Kidney epithelial cell (primary cell): Measurements from ENCODE around the gene RHBDL2. TPM values are rescaled to one million over a fixed set of nuclear protein-coding genes. Genes with fewer than 3 reads are reported as not detected.

Experiments used
- DNase-seq: peaks from one replicate; pipeline ENCODE4 v3.0.0-alpha.2; 2010; ENCODE audit warnings: low read depth
- H3K27me3 ChIP-seq: 2 replicates; pipeline ENCODE4 v1.6.0; 2011; ENCODE audit warnings: low read length; ENCODE audit not compliant: control insufficient read depth, insufficient read depth
- H3K36me3 ChIP-seq: 2 replicates; pipeline ENCODE4 v1.5.1; 2011; ENCODE audit warnings: low read length; ENCODE audit not compliant: control insufficient read depth, insufficient read depth
- H3K4me3 ChIP-seq: 2 replicates; pipeline ENCODE4 v1.5.1; 2011; ENCODE audit warnings: low read depth, mild to moderate bottlenecking, control low read depth, low read length
- total RNA-seq: library from RNA; depleted of rRNA; stranded (reverse); fragments of >200 nt; gene quantifications from 2 replicates; pipeline ENCODE4 v1.2.3, GENCODE V29; 2015
- TF ChIP-seq, protein P1 (sequence below): IDR thresholded peaks from 2 replicates; pipeline ENCODE4 v1.5.1; 2011; ENCODE audit warnings: mild to moderate bottlenecking, moderate library complexity, low read length, control low read depth, inconsistent platforms; ENCODE audit not compliant: insufficient read depth, poor library complexity, severe bottlenecking

The RHBDL2 gene
- total RNA-seq, 1 donor from 2014 or later, result not detected

DNA sequence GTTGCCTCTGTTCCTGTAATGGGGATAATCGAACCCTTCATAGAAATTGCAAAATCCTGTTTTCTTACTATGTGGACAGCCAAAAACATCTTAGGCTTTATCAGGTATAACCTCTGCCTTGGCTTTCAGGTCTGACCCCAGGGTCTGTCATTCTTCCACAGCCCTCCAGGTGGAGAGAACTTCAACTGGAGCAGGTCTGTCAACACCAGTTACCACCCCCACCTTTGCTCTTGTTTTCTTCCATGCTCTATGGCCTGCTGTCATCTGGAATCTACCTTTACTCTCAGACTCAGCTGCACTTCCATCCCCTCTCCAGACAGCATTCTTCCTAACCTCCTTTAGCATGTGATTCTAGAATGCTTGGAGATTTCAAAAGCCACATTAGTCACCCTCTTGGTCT is 49.9 kb downstream of the RHBDL2 start:
- TF ChIP-seq, protein P1, sequence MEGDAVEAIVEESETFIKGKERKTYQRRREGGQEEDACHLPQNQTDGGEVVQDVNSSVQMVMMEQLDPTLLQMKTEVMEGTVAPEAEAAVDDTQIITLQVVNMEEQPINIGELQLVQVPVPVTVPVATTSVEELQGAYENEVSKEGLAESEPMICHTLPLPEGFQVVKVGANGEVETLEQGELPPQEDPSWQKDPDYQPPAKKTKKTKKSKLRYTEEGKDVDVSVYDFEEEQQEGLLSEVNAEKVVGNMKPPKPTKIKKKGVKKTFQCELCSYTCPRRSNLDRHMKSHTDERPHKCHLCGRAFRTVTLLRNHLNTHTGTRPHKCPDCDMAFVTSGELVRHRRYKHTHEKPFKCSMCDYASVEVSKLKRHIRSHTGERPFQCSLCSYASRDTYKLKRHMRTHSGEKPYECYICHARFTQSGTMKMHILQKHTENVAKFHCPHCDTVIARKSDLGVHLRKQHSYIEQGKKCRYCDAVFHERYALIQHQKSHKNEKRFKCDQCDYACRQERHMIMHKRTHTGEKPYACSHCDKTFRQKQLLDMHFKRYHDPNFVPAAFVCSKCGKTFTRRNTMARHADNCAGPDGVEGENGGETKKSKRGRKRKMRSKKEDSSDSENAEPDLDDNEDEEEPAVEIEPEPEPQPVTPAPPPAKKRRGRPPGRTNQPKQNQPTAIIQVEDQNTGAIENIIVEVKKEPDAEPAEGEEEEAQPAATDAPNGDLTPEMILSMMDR, result peak; percentile 12

DNA sequence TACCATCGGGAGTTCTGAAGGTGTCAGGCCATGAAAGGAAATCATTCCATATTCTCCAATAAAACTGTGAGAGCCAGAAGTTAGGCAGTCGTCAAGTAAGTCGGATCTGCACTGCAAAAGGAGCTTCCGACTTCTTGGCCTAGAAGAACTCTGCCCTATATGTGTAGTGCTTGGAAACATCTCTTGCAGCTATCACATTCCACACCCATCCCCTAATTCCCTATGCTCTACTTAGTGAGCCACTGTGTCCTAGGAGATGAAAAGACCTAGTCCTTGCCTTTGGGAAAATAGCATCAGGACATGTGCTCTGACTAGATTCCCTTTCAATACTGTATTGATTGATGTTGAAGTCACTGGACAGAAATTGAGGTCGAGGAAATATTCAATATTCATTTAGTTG is 52.0 kb downstream of the RHBDL2 start:
- no peaks in the 10 kb centered on the region for H3K36me3 ChIP-seq
- no peak overlapping the region for H3K4me3 ChIP-seq
- TF ChIP-seq, protein P1, result no peak
- H3K27me3 ChIP-seq, result no peaks in the 10 kb centered on the region
- no peak for DNase-seq

More for the DNA sequence above, 49.9 kb downstream of the RHBDL2 start:
- Histone ChIP-seq H3K27me3 (no peaks in the 10 kb centered on the region), H3K36me3 (no peaks in the 10 kb centered on the region), H3K4me3 (no peak overlapping the region)
- no peak for DNase-seq

DNA sequence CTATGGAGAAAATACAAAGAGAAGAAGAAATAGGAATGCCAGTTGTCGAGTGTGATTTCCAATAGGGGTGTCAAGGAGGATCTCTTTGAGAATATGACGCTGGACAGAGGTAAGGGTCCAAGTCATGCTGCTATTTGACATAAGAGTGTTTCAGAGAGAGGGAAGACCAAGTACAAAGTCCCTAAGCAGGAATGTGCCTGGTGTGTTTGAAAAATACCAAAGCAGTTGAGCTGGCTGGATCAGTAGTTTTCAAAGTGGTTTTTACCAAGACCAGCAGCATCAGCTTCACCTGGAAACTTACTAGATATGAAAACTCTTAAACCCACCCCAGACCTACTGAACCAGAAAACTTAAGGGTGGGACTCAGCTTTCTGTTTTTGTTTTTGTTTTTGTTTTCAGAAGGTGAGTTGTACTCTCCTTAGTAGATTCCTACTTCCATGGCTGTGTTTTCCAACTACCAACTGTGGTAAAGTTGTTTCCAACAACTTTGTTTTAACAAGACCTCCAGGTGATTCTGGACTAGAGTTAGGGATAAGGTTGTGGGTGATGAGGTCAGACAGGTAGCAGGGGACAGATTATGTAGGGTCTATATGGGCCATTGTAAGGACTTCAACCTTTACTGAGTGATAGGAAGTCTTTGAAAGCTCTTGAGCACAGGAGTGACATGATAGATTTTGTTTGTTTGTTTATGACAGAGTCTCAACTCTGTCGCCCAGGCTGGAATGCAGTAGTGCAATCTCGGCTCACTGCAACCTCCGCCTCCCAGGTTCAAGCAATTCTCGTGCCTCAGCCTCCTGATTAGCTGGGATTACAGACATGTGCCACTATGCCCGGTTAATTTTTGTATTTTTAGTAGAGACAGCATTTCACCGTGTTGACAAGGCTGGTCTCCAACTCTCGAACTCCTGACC is 53.0 kb downstream of the RHBDL2 start:
- DNase-seq, result no peak
- Histone ChIP-seq H3K4me3 (no peak overlapping the region), H3K36me3 (no peaks in the 10 kb centered on the region), H3K27me3 (no peaks in the 10 kb centered on the region)
- TF ChIP-seq, protein P1, result no peak

DNA sequence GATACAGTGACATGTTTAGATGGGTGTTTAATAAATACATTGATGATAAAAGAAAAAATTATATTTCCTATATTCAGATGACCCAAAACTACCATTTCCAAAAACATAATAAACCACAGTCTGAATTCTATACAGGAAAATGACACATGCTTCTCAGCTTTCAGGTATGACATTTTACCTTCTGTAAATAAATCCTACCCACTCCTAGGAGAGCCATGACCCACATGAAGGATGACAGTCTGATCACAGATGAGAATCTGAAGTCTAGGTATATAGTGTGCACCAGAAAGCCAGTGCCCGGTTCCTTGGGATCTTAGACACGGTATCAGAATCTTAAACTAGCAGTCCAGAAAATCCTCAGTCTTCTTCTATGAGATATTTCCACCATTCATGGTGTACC is 56.5 kb downstream of the RHBDL2 start:
- no peaks in the 10 kb centered on the region for H3K27me3 ChIP-seq
- TF ChIP-seq, protein P1, result no peak
- no peaks in the 10 kb centered on the region for H3K36me3 ChIP-seq
- DNase-seq, result no peak
- H3K4me3 ChIP-seq, result no peak overlapping the region

DNA sequence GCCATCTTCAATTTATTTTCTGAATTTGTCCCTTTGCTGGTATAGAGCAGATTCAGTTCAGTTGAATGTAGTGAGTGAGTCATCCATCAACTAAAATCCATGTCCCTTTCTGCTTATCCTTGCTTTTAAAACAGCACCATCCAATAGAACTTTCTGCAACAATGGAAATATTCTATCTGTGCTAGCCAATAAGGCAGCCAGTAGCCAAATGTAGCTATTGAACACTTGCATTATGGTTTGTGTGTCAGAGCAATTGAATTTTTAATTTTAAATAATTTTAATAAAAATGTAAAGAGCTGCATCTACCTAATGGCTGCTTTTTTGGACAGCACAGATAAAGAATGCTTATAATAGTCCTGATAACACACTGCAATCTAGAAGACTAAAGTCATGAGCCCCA is 60.1 kb downstream of the RHBDL2 start, which contains the start of gene GJA9:
Gene GJA9, minus strand, starts transcription at position 101 of the 400 bp plus-strand sequence. CDS start 5,489 bp downstream, outside the sequence.
- H3K36me3 ChIP-seq, result no peaks in the 10 kb centered on the region
- no peak within 1 kb of the TSS for H3K4me3 ChIP-seq
- DNase-seq, result no peak
- no peaks in the 10 kb centered on the region for H3K27me3 ChIP-seq
- TF ChIP-seq, protein P1, result no peak
